ENCODE data around the gene SCD5. TPM values are rescaled to one million over a fixed set of nuclear protein-coding genes. Genes with fewer than 3 reads are reported as not detected.

The SCD5 gene
- total RNA-seq, 1 donor from 2014 or later: 61.7 TPM

DNA sequence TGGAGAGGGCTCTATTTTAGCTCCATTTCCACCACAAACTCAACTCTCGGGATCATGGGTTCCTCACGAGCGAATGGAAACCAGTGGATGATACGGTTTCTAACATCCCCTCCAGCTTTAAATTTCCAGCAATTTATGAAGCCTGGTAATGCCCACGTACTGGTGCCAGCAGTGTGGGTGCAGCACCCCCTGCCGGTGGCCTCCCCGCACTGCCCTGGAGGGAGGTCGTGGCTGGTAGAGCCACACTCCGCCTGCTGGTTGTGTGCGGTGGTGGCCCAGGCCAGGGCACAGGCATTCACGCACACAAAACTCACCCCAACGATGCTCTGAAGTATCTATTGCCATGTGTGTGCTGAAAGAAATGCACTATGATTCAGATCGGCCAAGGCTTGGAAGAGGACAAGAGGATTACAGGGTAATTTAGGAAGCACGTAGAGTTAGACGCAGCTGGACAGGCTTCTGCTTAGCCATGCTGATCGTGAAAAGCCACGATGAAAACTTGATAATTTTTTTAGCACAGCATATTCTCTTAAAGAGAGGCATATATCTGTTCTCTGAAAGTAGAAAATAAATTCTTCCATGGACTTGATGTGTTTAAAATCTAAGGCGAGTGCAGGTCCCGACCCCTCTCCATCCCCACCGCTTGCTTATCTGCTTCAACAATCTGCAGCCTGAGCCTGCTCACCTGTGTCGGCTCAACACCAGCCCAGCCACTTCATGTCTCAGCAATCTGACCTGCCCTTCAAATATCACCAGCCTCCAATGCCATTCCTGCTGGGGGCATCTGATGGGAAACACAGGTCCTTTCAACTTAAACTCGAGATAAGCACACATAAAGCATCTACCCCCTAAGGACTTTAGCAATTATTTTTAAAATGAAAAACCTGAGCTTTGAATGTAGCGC lies 59.1 kb downstream of the SCD5 start:
- no peaks in the 10 kb centered on the region for H3K36me3 ChIP-seq (ENCODE audit: insufficient read depth, low read length)
- H3K4me1 ChIP-seq (ENCODE audit: insufficient read depth, low read length): peaks cover 6% of the 10 kb centered on the region
- Mint-ChIP-seq H3K4me1 (ENCODE audit: low read depth, unreplicated experiment) (peaks cover 18% of the 10 kb centered on the region), H3K27me3 (ENCODE audit: low read depth, unreplicated experiment) (no peaks in the 10 kb centered on the region), H3K27ac (ENCODE audit: unreplicated experiment) (no peak overlapping the region), H3K4me3 (ENCODE audit: unreplicated experiment) (no peak overlapping the region), H3K9me3 (ENCODE audit: unreplicated experiment) (no peaks in the 10 kb centered on the region), H3K36me3 (ENCODE audit: low read depth, unreplicated experiment) (peaks cover 14% of the 10 kb centered on the region)
- DNase-seq (ENCODE audit: low read depth) (no peak), FAIRE-seq (no peak)
- no peak overlapping the region for H3K27ac ChIP-seq (ENCODE audit: low read depth, low read length)
- H3K4me2 ChIP-seq (ENCODE audit: low read length): no peak overlapping the region
- H3K4me3 ChIP-seq (ENCODE audit: insufficient read depth, low read depth, low read length): no peak overlapping the region
- H2AFZ ChIP-seq (ENCODE audit: low read depth, low read length): no peak overlapping the region
- TF ChIP-seq EZH2 (IDR thresholded peaks at IDR 0.05; ENCODE audit: insufficient read depth, low read length): no peak
- TF ChIP-seq, protein P1, sequence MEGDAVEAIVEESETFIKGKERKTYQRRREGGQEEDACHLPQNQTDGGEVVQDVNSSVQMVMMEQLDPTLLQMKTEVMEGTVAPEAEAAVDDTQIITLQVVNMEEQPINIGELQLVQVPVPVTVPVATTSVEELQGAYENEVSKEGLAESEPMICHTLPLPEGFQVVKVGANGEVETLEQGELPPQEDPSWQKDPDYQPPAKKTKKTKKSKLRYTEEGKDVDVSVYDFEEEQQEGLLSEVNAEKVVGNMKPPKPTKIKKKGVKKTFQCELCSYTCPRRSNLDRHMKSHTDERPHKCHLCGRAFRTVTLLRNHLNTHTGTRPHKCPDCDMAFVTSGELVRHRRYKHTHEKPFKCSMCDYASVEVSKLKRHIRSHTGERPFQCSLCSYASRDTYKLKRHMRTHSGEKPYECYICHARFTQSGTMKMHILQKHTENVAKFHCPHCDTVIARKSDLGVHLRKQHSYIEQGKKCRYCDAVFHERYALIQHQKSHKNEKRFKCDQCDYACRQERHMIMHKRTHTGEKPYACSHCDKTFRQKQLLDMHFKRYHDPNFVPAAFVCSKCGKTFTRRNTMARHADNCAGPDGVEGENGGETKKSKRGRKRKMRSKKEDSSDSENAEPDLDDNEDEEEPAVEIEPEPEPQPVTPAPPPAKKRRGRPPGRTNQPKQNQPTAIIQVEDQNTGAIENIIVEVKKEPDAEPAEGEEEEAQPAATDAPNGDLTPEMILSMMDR (IDR thresholded peaks at IDR 0.05; ENCODE audit: insufficient read depth, low read depth, low read length): peak; percentile 90
- no peak overlapping the region for H3K9ac ChIP-seq (ENCODE audit: low read length)
- H3K9me3 ChIP-seq (ENCODE audit: insufficient read depth, low read depth, low read length): no peaks in the 10 kb centered on the region
- H3K27me3 ChIP-seq (ENCODE audit: insufficient read depth, low read length): no peaks in the 10 kb centered on the region
- peaks cover 3% of the 10 kb centered on the region for H3K79me2 ChIP-seq (ENCODE audit: insufficient read depth, low read length)
- H4K20me1 ChIP-seq (ENCODE audit: insufficient read depth, low read length): no peaks in the 10 kb centered on the region

DNA sequence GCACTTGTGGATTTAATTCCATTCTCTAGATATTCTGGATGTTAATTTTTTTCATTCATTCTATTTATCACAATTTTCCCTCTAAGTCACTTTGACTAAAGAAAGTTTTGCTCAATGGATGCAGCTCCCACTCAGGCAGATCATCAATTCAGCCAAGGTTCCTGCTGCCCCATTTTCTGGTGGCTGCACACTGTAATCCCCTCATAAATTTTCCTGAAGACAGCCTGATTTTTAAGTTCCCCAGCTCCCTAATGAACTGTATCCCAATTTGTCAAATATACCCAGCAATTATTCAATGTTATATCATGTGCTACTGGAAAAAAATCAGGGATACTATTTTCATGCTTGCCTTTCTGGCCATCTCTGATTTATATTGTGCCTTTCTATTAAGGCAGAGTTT lies 61.2 kb downstream of the SCD5 start:
- Histone ChIP-seq H3K79me2 (ENCODE audit: insufficient read depth, low read length) (peaks cover 3% of the 10 kb centered on the region), H3K27ac (ENCODE audit: low read depth, low read length) (no peak overlapping the region), H4K20me1 (ENCODE audit: insufficient read depth, low read length) (peaks cover 10% of the 10 kb centered on the region), H3K4me2 (ENCODE audit: low read length) (no peak overlapping the region), H3K27me3 (ENCODE audit: insufficient read depth, low read length) (no peaks in the 10 kb centered on the region), H3K9me3 (ENCODE audit: insufficient read depth, low read depth, low read length) (no peaks in the 10 kb centered on the region), H3K4me1 (ENCODE audit: insufficient read depth, low read length) (peaks cover 9% of the 10 kb centered on the region), H3K36me3 (ENCODE audit: insufficient read depth, low read length) (no peaks in the 10 kb centered on the region), H3K4me3 (ENCODE audit: insufficient read depth, low read depth, low read length) (no peak overlapping the region), H3K9ac (ENCODE audit: low read length) (no peak overlapping the region), H2AFZ (ENCODE audit: low read depth, low read length) (no peak overlapping the region)
- DNase-seq (ENCODE audit: low read depth) (no peak), FAIRE-seq (no peak)
- Mint-ChIP-seq H3K4me3 (ENCODE audit: unreplicated experiment) (no peak overlapping the region), H3K9me3 (ENCODE audit: unreplicated experiment) (no peaks in the 10 kb centered on the region), H3K27me3 (ENCODE audit: low read depth, unreplicated experiment) (no peaks in the 10 kb centered on the region), H3K36me3 (ENCODE audit: low read depth, unreplicated experiment) (peaks cover 13% of the 10 kb centered on the region), H3K4me1 (ENCODE audit: low read depth, unreplicated experiment) (peaks cover 24% of the 10 kb centered on the region), H3K27ac (ENCODE audit: unreplicated experiment) (no peak overlapping the region)
- TF ChIP-seq EZH2 (IDR thresholded peaks at IDR 0.05; ENCODE audit: insufficient read depth, low read length): no peak
- TF ChIP-seq, protein P1 (IDR thresholded peaks at IDR 0.05; ENCODE audit: insufficient read depth, low read depth, low read length): no peak

DNA sequence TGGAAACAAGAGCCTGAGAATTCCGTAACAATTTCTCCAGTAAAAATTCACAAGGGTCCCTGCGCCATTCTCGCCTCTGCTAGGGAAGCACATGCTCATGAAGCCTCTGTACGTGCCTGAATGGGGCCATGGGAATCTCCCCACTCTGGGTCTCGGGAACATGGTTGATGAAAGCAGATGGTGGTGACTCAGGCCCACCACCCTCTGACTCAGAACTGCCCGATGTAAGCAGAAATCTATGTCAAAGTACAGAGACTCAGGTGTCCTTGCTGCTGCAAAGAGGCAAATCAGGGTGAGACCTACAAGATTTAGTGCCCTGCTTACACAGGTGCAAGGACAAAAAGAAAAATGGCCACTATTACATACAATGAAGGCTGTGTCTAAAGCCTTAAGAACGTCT lies 65.0 kb downstream of the SCD5 start:
- H3K9ac ChIP-seq (ENCODE audit: low read length): no peak overlapping the region
- Mint-ChIP-seq H3K27me3 (ENCODE audit: low read depth, unreplicated experiment) (no peaks in the 10 kb centered on the region), H3K27ac (ENCODE audit: unreplicated experiment) (peak overlapping the region; percentile 21), H3K4me3 (ENCODE audit: unreplicated experiment) (no peak overlapping the region), H3K4me1 (ENCODE audit: low read depth, unreplicated experiment) (peaks cover 24% of the 10 kb centered on the region), H3K36me3 (ENCODE audit: low read depth, unreplicated experiment) (peaks cover 9% of the 10 kb centered on the region), H3K9me3 (ENCODE audit: unreplicated experiment) (peaks cover 2% of the 10 kb centered on the region)
- H3K27me3 ChIP-seq (ENCODE audit: insufficient read depth, low read length): no peaks in the 10 kb centered on the region
- no peaks in the 10 kb centered on the region for H3K36me3 ChIP-seq (ENCODE audit: insufficient read depth, low read length)
- H2AFZ ChIP-seq (ENCODE audit: low read depth, low read length): no peak overlapping the region
- no peak overlapping the region for H3K4me3 ChIP-seq (ENCODE audit: insufficient read depth, low read depth, low read length)
- H3K4me1 ChIP-seq (ENCODE audit: insufficient read depth, low read length): peaks cover 9% of the 10 kb centered on the region
- no peaks in the 10 kb centered on the region for H3K9me3 ChIP-seq (ENCODE audit: insufficient read depth, low read depth, low read length)
- H3K79me2 ChIP-seq (ENCODE audit: insufficient read depth, low read length): no peaks in the 10 kb centered on the region
- FAIRE-seq (no peak), DNase-seq (ENCODE audit: low read depth) (peak; percentile 76)
- peak overlapping the region; percentile 19 for H3K4me2 ChIP-seq (ENCODE audit: low read length)
- peaks cover 17% of the 10 kb centered on the region for H4K20me1 ChIP-seq (ENCODE audit: insufficient read depth, low read length)
- H3K27ac ChIP-seq (ENCODE audit: low read depth, low read length): no peak overlapping the region
- TF ChIP-seq, protein P1 (IDR thresholded peaks at IDR 0.05; ENCODE audit: insufficient read depth, low read depth, low read length): no peak
- TF ChIP-seq EZH2 (IDR thresholded peaks at IDR 0.05; ENCODE audit: insufficient read depth, low read length): no peak

Measured in astrocyte (in vitro differentiated cells and primary cell).